Mesodermal cell (in vitro differentiated cells): ENCODE measurements around the gene CEP170B.
"Not testable (repeated sequence)": the region's sequence is repeated elsewhere in the genome, so short reads cannot be mapped to it uniquely, and the experiment has no call there.

ENCODE experiments used
- H3K27ac ChIP-seq: 2 replicates; pipeline ENCODE4 v1.7.0; 2013; ENCODE audit warnings: mild to moderate bottlenecking, low read depth, low read length, moderate library complexity; ENCODE audit not compliant: severe bottlenecking
- H3K36me3 ChIP-seq: 2 replicates; pipeline ENCODE4 v1.7.1; 2013; ENCODE audit warnings: mild to moderate bottlenecking, low read length, moderate library complexity; ENCODE audit not compliant: control insufficient read depth, insufficient read depth
- H3K4me1 ChIP-seq: one replicate; pipeline ENCODE4 v1.7.1; 2013; ENCODE audit warnings: mild to moderate bottlenecking, low read length; ENCODE audit not compliant: insufficient read depth, control insufficient read depth, poor library complexity, severe bottlenecking
- H3K4me3 ChIP-seq: 2 replicates; pipeline ENCODE4 v1.7.0; 2013; ENCODE audit warnings: low read length, control low read depth, mild to moderate bottlenecking; ENCODE audit not compliant: insufficient read depth, poor library complexity, severe bottlenecking; ENCODE audit errors: extremely low read depth
- H3K9me3 ChIP-seq: 2 replicates; pipeline ENCODE4 v1.7.1; 2013; ENCODE audit warnings: mild to moderate bottlenecking, low read length, moderate library complexity; ENCODE audit not compliant: control insufficient read depth
- WGBS, 2 experiments: methylation state at CpG; one replicate each; pipeline ENCODE4 v1.1.5; 2013; ENCODE audit warnings: missing lambda C conversion rate in 2 of 2; ENCODE audit not compliant: insufficient coverage in 2 of 2; 5-methylcytosine and 5-hydroxymethylcytosine counted together

The CEP170B gene

DNA sequence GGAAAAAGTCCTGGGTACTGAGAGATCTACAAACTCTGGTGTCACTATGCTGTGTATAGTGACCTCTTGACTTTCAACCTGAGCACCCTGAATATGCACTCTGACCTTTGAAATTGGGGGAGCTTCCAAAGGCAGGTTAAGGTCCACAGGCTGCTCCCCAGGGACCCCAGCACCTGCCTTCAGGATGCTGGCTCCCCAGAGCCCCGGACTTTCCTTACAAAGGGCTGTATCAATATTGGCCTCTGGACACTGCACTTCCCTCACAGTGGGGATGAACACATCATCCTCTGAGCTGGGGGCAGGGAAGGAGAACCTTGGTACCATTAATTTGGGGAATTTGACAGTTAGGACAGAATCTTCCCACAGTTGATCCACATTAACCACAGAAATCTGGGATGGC lies 73.9 kb downstream of the CEP170B start:
- 63 to 71% methylated on average over 1 of the region's 1 CpG for WGBS, 2 experiments
- no peak overlapping the region for H3K4me3 ChIP-seq
- no peaks in the 10 kb centered on the region for H3K9me3 ChIP-seq
- no peak overlapping the region for H3K27ac ChIP-seq
- peaks cover 6% of the 10 kb centered on the region for H3K36me3 ChIP-seq
- H3K4me1 ChIP-seq: no peaks in the 10 kb centered on the region

DNA sequence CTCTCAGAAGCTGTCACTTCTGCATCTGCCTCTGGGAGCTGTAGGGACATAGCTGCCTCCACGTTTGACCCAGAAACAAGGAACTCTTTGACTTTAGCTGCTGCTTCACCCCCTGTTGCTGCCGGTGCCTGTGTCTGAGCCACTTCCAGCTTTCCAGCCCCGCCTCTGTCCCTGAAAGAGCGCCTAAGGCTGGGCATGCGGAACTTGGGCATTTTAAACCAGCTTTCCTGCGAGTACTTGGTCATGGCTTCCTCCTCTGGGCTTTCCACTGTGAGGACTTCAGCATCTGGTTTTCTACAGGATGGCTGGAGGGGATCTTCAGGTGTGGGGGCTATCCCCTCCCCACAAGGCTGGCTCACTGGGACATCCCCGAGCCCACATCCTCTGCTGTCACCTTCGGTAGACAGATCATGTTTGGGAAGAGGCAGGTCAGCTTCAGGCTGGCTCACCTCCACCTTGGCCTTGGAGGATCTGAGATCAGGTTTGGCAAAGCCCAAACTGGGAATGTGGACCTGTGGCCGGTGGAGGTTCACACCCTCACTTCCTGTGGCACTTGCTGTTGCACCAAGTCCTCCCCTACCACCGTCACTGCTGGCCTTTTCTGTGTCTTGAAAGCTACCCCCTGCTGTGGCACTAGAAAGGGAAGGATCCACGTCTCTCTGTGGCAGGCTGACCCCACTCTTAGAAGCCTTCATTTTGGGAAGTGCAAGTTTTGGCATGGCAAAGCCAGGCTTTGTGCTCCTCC lies 74.8 kb downstream of the CEP170B start:
- Histone ChIP-seq H3K4me3 (no peak overlapping the region), H3K4me1 (no peaks in the 10 kb centered on the region), H3K27ac (no peak overlapping the region), H3K9me3 (no peaks in the 10 kb centered on the region), H3K36me3 (peaks cover 6% of the 10 kb centered on the region)
- WGBS, 2 experiments: 62 to 68% methylated on average over 9 of the region's 11 CpGs

DNA sequence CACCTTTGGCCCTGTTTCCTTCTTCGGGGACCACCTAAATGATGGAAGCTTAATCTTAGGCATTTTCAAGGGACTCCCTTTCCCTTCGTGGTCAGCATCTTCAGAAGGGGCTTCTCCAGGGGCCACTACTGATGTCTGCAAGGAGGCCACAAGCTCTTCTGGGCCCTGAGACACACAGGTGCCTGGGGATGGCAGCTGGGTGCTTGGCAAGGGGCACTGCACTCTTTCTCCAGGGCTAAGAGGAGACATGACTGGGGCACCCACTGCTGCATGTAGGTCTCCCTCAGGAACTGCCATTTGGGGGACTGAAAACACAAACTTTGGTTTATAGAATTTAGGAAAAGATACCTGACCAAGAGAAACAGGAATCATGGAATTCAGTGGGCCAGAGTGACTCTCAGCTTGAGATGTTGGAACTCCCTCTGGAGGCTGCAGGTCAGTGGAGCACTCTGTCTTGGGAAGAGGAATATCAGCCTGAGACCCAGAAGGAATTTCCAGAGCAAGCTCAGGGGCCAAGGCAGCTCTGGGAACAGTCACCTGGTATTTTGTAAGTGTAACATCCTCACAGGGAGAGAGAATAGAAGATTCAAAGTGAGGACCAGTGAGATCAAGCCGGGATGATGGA lies 75.6 kb downstream of the CEP170B start:
- no peak overlapping the region for H3K4me3 ChIP-seq
- 80 to 88% methylated on average over 1 to 3 of the region's 3 CpGs for WGBS, 2 experiments

DNA sequence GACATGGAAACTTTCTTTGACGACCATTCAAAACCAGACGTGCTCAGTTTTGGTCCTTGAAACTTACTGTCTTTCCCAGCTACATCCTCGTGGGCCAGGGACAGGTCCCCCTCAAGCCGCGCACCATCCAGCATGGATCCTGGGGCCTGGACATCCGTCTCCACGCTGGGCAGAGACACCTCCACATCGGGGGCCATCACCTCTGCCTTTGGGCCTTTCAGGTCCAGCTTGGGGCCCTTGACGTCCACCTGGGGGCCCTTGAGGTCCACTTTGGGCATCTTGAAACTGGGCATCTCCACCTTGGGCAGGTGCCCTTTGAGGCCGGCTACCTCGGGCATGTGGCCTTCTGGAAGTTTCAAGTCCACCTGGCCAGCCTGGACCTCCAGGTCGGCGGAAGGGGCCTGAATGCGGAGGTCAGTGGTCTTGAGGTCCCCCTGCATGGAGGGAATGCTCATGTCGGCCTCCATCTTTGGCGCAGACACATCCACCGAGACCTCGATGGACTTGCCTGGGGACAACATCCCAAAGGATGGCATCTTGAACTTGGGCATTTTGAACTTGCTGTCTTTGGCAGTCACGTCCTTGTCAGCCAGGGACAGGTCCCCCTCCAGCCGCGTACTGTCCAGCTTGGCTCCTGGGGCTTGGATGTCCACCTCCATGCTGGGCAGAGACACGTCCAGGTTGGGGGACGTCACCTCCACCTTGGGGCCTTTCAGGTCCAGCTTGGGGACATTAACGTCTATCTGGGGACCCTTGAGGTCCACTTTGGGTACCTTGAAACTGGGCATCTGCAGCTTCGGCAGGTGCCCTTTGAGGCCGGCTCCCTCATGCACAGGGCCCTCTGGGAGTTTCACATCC lies 76.7 kb downstream of the CEP170B start:
- 91% methylated on average over 25 to 26 of the region's 26 CpGs for WGBS, 2 experiments

More for the DNA sequence above, 75.6 kb downstream of the CEP170B start:
- Histone ChIP-seq H3K4me1 (no peaks in the 10 kb centered on the region), H3K36me3 (peaks cover 6% of the 10 kb centered on the region), H3K27ac (no peak overlapping the region), H3K9me3 (no peaks in the 10 kb centered on the region)

DNA sequence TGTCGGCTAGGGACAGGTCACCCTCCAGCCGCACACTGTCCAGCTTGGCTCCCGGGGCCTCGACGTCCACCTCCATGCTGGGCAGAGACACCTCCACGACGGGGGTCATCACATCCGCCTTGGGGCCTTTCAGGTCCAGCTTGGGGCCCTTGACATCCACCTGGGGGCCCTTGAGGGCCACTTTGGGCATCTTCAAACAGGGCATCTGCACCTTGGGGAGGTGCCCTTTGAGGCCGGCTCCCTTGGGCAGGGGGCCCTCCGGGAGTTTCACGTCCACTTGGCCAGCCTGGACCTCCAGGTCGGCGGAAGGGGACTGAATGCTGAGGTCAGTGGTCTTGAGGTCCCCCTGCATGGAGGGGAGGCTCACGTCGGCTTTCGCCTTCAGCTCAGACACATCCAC lies 77.5 kb downstream of the CEP170B start:
- H3K4me1 ChIP-seq: no peaks in the 10 kb centered on the region
- H3K4me3 ChIP-seq: no peak overlapping the region
- H3K9me3 ChIP-seq: no peaks in the 10 kb centered on the region
- WGBS, 2 experiments: 95 to 98% methylated on average over 12 to 16 of the region's 16 CpGs
- H3K27ac ChIP-seq: no peak overlapping the region
- peaks cover 6% of the 10 kb centered on the region for H3K36me3 ChIP-seq

More for the DNA sequence above, 76.7 kb downstream of the CEP170B start:
- Histone ChIP-seq H3K9me3 (no peaks in the 10 kb centered on the region), H3K36me3 (peaks cover 6% of the 10 kb centered on the region), H3K4me1 (no peaks in the 10 kb centered on the region), H3K4me3 (no peak overlapping the region), H3K27ac (no peak overlapping the region)

DNA sequence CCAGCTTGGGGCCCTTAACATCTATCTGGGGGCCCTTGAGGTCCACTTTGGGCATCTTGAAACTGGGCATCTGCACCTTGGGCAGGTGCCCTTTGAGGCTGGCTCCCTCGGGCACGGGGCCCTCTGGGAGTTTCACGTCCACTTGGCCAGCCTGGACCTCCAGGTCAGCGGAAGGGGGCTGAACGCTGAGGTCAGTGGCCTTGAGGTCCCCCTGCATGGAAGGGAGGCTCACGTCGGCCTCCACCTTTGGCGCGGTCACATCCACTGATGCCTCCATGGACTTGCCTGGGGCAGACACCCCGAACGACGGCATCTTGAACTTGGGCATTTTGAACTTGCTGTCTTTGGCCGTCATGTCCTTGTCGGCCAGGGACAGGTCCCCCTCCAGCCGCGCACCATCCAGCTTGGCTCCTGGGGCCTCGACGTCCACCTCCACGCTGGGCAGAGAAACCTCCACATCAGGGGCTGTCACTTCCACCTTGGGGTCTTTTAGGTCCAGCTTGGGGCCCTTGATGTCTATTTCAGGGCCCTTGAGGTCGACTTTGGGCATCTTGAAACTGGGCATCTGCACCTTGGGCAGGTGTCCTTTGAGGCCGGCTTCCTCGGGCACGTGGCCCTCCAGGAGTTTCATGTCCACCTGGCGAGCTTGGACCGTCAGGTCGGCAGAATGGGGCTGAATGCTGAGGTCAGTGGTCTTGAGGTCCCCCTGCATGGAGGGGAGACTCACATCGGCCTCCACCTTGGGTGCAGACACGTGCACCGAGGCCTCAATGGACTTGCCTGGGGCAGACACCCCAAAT lies 78.3 kb downstream of the CEP170B start:
- not testable (repeated sequence) for H3K9me3 ChIP-seq, H3K27ac ChIP-seq, H3K4me3 ChIP-seq, H3K4me1 ChIP-seq, H3K36me3 ChIP-seq
- 93% methylated on average over 27 to 28 of the region's 29 CpGs for WGBS, 2 experiments

DNA sequence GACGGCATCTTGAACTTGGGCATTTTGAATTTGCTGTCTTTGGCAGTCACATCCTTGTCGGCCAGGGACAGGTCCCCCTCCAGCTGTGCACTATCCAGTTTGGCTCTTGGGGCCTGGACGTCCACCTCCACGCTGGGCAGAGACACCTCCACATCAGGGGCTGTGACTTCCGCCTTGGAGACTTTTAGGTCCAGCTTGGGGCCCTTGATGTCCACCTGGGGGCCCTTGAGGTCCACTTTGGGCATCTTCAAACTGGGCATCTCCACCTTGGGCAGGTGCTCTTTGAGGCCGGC lies 78.9 kb downstream of the CEP170B start:
- not testable (repeated sequence) for H3K36me3 ChIP-seq, H3K4me3 ChIP-seq, H3K4me1 ChIP-seq, H3K9me3 ChIP-seq, H3K27ac ChIP-seq
- 96 to 97% methylated on average over 6 of the region's 6 CpGs for WGBS, 2 experiments

DNA sequence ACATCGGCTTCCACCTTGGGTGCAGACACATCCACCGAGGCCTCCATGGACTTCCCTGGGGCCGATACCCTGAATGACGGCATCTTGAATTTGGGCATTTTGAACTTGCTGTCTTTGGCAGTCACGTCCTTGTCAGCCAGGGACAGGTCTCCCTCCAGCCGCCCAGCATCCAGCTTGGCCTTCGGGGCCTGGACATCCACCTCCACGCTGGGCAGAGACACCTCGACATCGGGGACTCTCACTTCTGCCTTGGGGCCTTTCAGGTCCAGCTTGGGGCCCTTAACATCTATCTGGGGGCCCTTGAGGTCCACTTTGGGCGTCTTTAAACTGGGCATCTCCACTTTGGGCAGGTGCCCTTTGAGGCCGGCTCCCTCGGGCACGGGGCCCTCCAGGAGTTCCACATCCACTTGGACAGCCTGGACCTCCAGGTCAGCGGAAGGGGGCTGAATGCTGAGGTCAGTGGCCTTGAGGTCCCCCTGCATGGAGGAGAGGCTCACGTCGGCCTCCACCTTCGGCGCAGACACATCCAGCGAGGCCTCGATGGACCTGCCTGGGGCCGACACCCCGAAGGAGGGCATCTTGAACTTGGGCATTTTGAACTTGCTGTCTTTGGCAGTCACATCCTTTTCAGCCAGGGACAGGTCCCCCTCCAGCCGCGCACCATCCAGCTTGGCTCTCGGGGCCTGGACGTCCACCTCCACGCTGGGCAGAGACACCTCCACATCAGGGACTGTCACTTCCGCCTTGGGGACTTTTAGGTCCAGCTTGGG lies 79.6 kb downstream of the CEP170B start:
- WGBS, 2 experiments: 96 to 97% methylated on average over 28 to 29 of the region's 29 CpGs
- not testable (repeated sequence) for H3K36me3 ChIP-seq, H3K4me3 ChIP-seq, H3K4me1 ChIP-seq, H3K9me3 ChIP-seq, H3K27ac ChIP-seq

DNA sequence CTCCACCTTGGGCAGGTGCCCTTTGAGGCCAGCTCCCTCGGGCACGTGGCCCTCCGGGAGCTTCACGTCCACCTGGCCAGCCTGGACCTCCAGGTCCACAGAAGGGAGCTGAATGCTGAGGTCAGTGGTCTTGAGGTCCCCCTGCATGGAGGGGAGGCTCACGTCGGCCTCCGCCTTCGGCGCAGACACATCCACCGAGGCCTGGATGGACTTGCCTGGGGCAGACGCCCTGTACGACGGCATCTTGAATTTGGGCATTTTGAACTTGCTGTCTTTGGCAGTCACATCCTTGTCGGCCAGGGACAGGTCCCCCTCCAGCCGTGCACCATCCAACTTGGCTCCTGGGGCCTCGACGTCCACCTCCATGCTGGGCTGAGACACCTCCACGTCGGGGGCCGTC lies 80.2 kb downstream of the CEP170B start:
- not testable (repeated sequence) for H3K27ac ChIP-seq, H3K9me3 ChIP-seq, H3K36me3 ChIP-seq, H3K4me1 ChIP-seq, H3K4me3 ChIP-seq
- 96% methylated on average over 20 of the region's 20 CpGs for WGBS, 2 experiments
